HCT116 (cell line): ENCODE measurements around the gene SPIRE1.

Source experiments
- CEBPB ChIP-seq: IDR thresholded peaks from 2 replicates; pipeline ENCODE4 v1.6.1; 2012; ENCODE audit warnings: low read depth
- CTCF ChIP-seq, 3 experiments: fragments of 200-600 bp in 1 of 3; sonication (generic) in 1 of 3; IDR thresholded peaks in 2 of 3; conservative IDR thresholded peaks in 1 of 3; 2 replicates each; pipeline ENCODE4 v1.5.1; 2012 to 2017; ENCODE audit warnings: low read depth in 2 of 3, low read length in 2 of 3, antibody characterized with exemption in 1 of 3, borderline replicate concordance in 1 of 3, control low read depth in 1 of 3, mild to moderate bottlenecking in 1 of 3, mixed read lengths in 1 of 3, mixed run types in 1 of 3, moderate library complexity in 1 of 3; ENCODE audit not compliant: insufficient read depth in 1 of 3
- EGR1 ChIP-seq: IDR thresholded peaks from 2 replicates; pipeline ENCODE4 v1.6.1; 2012; ENCODE audit warnings: low read depth
- ELF1 ChIP-seq: IDR thresholded peaks from 2 replicates; pipeline ENCODE4 v1.6.1; 2012; ENCODE audit warnings: low read depth, borderline replicate concordance
- POLR2AphosphoS5 ChIP-seq: IDR thresholded peaks from 2 replicates; pipeline ENCODE4 v1.6.1; 2011; ENCODE audit warnings: mild to moderate bottlenecking, low read depth, low read length, moderate library complexity
- REST ChIP-seq: IDR thresholded peaks from 2 replicates; pipeline ENCODE4 v1.6.1; 2012; ENCODE audit warnings: low read depth
- TCF7L2 ChIP-seq: IDR thresholded peaks from 2 replicates; pipeline ENCODE4 v1.7.0; 2011; ENCODE audit warnings: borderline replicate concordance, inconsistent platforms; ENCODE audit not compliant: insufficient read depth, insufficient read length; ENCODE audit errors: extremely low read depth
- ZBTB33 ChIP-seq: IDR thresholded peaks from 2 replicates; pipeline ENCODE4 v1.6.1; 2011; ENCODE audit warnings: mild to moderate bottlenecking, low read length, moderate library complexity; ENCODE audit not compliant: insufficient replicate concordance; ENCODE audit errors: extremely low read depth

GRCh38 chr18:12586956-12587355 lies 71.0 kb downstream of the SPIRE1 start:
- no peak for TF ChIP-seq ELF1
- TF ChIP-seq CTCF (IDR thresholded peaks at IDR 0.05 in 2 of 3, conservative IDR thresholded peaks at IDR 0.05 in 1 of 3; ENCODE audit: borderline replicate concordance in 1 of 3, insufficient read depth in 1 of 3, low read depth in 2 of 3, low read length in 2 of 3) = no peak
- no peak for TF ChIP-seq EGR1
- TF ChIP-seq REST = no peak
- TF ChIP-seq CEBPB = no peak
- no peak for TF ChIP-seq ZBTB33
- TF ChIP-seq POLR2AphosphoS5 = no peak
- no peak for TF ChIP-seq TCF7L2
